Measurements from ENCODE around the gene NRG3.

Gene NRG3

GRCh38 chr10:81911328-81911727, 36.3 kb downstream of the NRG3 start:
- Histone ChIP-seq H3K4me1 (ENCODE audit: control insufficient read depth in 2 of 2, insufficient read depth in 2 of 2, low read length in 2 of 2) (no peaks in the 10 kb centered on the region), H3K36me3 (ENCODE audit: control insufficient read depth in 2 of 2, insufficient read depth in 2 of 2, low read length in 2 of 2) (no peaks in the 10 kb centered on the region), H3K9ac (ENCODE audit: low read depth in 1 of 2, low read length in 2 of 2) (no peak overlapping the region), H3K27me3 (ENCODE audit: control insufficient read depth in 2 of 2, insufficient read depth in 2 of 2, low read length in 2 of 2) (no peaks in the 10 kb centered on the region), H3K4me3 (ENCODE audit: low read length in 2 of 2) (no peak overlapping the region), H3K9me3 (ENCODE audit: control insufficient read depth in 2 of 2, low read length in 2 of 2) (no peaks in the 10 kb centered on the region), H3K27ac (ENCODE audit: low read depth in 2 of 2, low read length in 2 of 2) (no peak overlapping the region)

- H3K27me3 ChIP-seq (ENCODE audit: control insufficient read depth in 2 of 2, insufficient read depth in 2 of 2, low read length in 2 of 2), result no peaks in the 10 kb centered on the region
- no peak overlapping the region for H3K27ac ChIP-seq (ENCODE audit: low read depth in 2 of 2, low read length in 2 of 2)
Measured at GRCh38 chr10:81914736-81915503, 39.9 kb downstream of the NRG3 start.

GRCh38 chr10:81915504-81915897, 40.5 kb downstream of the NRG3 start:
- no peak overlapping the region for H3K9ac ChIP-seq (ENCODE audit: low read depth in 1 of 2, low read length in 2 of 2)
- H3K27me3 ChIP-seq (ENCODE audit: control insufficient read depth in 2 of 2, insufficient read depth in 2 of 2, low read length in 2 of 2), result no peaks in the 10 kb centered on the region
- no peak overlapping the region for H3K27ac ChIP-seq (ENCODE audit: low read depth in 2 of 2, low read length in 2 of 2)
- no peak overlapping the region for H3K4me3 ChIP-seq (ENCODE audit: low read length in 2 of 2)
- H3K36me3 ChIP-seq (ENCODE audit: control insufficient read depth in 2 of 2, insufficient read depth in 2 of 2, low read length in 2 of 2), result no peaks in the 10 kb centered on the region
- H3K4me1 ChIP-seq (ENCODE audit: control insufficient read depth in 2 of 2, insufficient read depth in 2 of 2, low read length in 2 of 2), result no peaks in the 10 kb centered on the region
- H3K9me3 ChIP-seq (ENCODE audit: control insufficient read depth in 2 of 2, low read length in 2 of 2), result no peaks in the 10 kb centered on the region

More at GRCh38 chr10:81914736-81915503, 39.9 kb downstream of the NRG3 start:
- Histone ChIP-seq H3K36me3 (ENCODE audit: control insufficient read depth in 2 of 2, insufficient read depth in 2 of 2, low read length in 2 of 2) (no peaks in the 10 kb centered on the region), H3K4me1 (ENCODE audit: control insufficient read depth in 2 of 2, insufficient read depth in 2 of 2, low read length in 2 of 2) (no peaks in the 10 kb centered on the region), H3K4me3 (ENCODE audit: low read length in 2 of 2) (no peak overlapping the region), H3K9ac (ENCODE audit: low read depth in 1 of 2, low read length in 2 of 2) (no peak overlapping the region), H3K9me3 (ENCODE audit: control insufficient read depth in 2 of 2, low read length in 2 of 2) (no peaks in the 10 kb centered on the region)

- no peak overlapping the region for H3K27ac ChIP-seq (ENCODE audit: low read depth in 2 of 2, low read length in 2 of 2)
- H3K36me3 ChIP-seq (ENCODE audit: control insufficient read depth in 2 of 2, insufficient read depth in 2 of 2, low read length in 2 of 2), result no peaks in the 10 kb centered on the region
- H3K9me3 ChIP-seq (ENCODE audit: control insufficient read depth in 2 of 2, low read length in 2 of 2), result no peaks in the 10 kb centered on the region
- H3K4me1 ChIP-seq (ENCODE audit: control insufficient read depth in 2 of 2, insufficient read depth in 2 of 2, low read length in 2 of 2), result no peaks in the 10 kb centered on the region
- H3K4me3 ChIP-seq (ENCODE audit: low read length in 2 of 2), result no peak overlapping the region
- H3K9ac ChIP-seq (ENCODE audit: low read depth in 1 of 2, low read length in 2 of 2), result no peak overlapping the region
- H3K27me3 ChIP-seq (ENCODE audit: control insufficient read depth in 2 of 2, insufficient read depth in 2 of 2, low read length in 2 of 2), result no peaks in the 10 kb centered on the region
Measured at GRCh38 chr10:81917666-81918065, 42.7 kb downstream of the NRG3 start.

- H3K27ac ChIP-seq (ENCODE audit: low read depth in 2 of 2, low read length in 2 of 2), result no peak overlapping the region
- H3K36me3 ChIP-seq (ENCODE audit: control insufficient read depth in 2 of 2, insufficient read depth in 2 of 2, low read length in 2 of 2), result no peaks in the 10 kb centered on the region
- H3K9me3 ChIP-seq (ENCODE audit: control insufficient read depth in 2 of 2, low read length in 2 of 2), result no peaks in the 10 kb centered on the region
- no peaks in the 10 kb centered on the region for H3K4me1 ChIP-seq (ENCODE audit: control insufficient read depth in 2 of 2, insufficient read depth in 2 of 2, low read length in 2 of 2)
- H3K9ac ChIP-seq (ENCODE audit: low read depth in 1 of 2, low read length in 2 of 2), result no peak overlapping the region
- H3K27me3 ChIP-seq (ENCODE audit: control insufficient read depth in 2 of 2, insufficient read depth in 2 of 2, low read length in 2 of 2), result no peaks in the 10 kb centered on the region
- H3K4me3 ChIP-seq (ENCODE audit: low read length in 2 of 2), result no peak overlapping the region
Measured at GRCh38 chr10:81918766-81919165, 43.8 kb downstream of the NRG3 start.

GRCh38 chr10:81920213-81920829, 45.3 kb downstream of the NRG3 start:
- Histone ChIP-seq H3K36me3 (ENCODE audit: control insufficient read depth in 2 of 2, insufficient read depth in 2 of 2, low read length in 2 of 2) (no peaks in the 10 kb centered on the region), H3K27ac (ENCODE audit: low read depth in 2 of 2, low read length in 2 of 2) (no peak overlapping the region), H3K27me3 (ENCODE audit: control insufficient read depth in 2 of 2, insufficient read depth in 2 of 2, low read length in 2 of 2) (no peaks in the 10 kb centered on the region), H3K9ac (ENCODE audit: low read depth in 1 of 2, low read length in 2 of 2) (no peak overlapping the region), H3K9me3 (ENCODE audit: control insufficient read depth in 2 of 2, low read length in 2 of 2) (no peaks in the 10 kb centered on the region), H3K4me3 (ENCODE audit: low read length in 2 of 2) (no peak overlapping the region), H3K4me1 (ENCODE audit: control insufficient read depth in 2 of 2, insufficient read depth in 2 of 2, low read length in 2 of 2) (no peaks in the 10 kb centered on the region)

GRCh38 chr10:81928119-81928518, 53.1 kb downstream of the NRG3 start:
- H3K4me3 ChIP-seq (ENCODE audit: low read length in 2 of 2), result no peak overlapping the region
- no peaks in the 10 kb centered on the region for H3K27me3 ChIP-seq (ENCODE audit: control insufficient read depth in 2 of 2, insufficient read depth in 2 of 2, low read length in 2 of 2)
- no peaks in the 10 kb centered on the region for H3K36me3 ChIP-seq (ENCODE audit: control insufficient read depth in 2 of 2, insufficient read depth in 2 of 2, low read length in 2 of 2)
- H3K9me3 ChIP-seq (ENCODE audit: control insufficient read depth in 2 of 2, low read length in 2 of 2), result no peaks in the 10 kb centered on the region
- H3K27ac ChIP-seq (ENCODE audit: low read depth in 2 of 2, low read length in 2 of 2), result no peak overlapping the region
- H3K4me1 ChIP-seq (ENCODE audit: control insufficient read depth in 2 of 2, insufficient read depth in 2 of 2, low read length in 2 of 2), result no peaks in the 10 kb centered on the region
- H3K9ac ChIP-seq (ENCODE audit: low read depth in 1 of 2, low read length in 2 of 2), result no peak overlapping the region

- H3K4me3 ChIP-seq (ENCODE audit: low read length in 2 of 2), result no peak overlapping the region
Measured at GRCh38 chr10:81943583-81943982, 68.6 kb downstream of the NRG3 start.

GRCh38 chr10:81944609-81945008, 69.6 kb downstream of the NRG3 start:
- Histone ChIP-seq H3K4me1 (ENCODE audit: control insufficient read depth in 2 of 2, insufficient read depth in 2 of 2, low read length in 2 of 2) (no peaks in the 10 kb centered on the region), H3K4me3 (ENCODE audit: low read length in 2 of 2) (no peak overlapping the region), H3K27me3 (ENCODE audit: control insufficient read depth in 2 of 2, insufficient read depth in 2 of 2, low read length in 2 of 2) (no peaks in the 10 kb centered on the region), H3K9ac (ENCODE audit: low read depth in 1 of 2, low read length in 2 of 2) (no peak overlapping the region), H3K27ac (ENCODE audit: low read depth in 2 of 2, low read length in 2 of 2) (no peak overlapping the region), H3K9me3 (ENCODE audit: control insufficient read depth in 2 of 2, low read length in 2 of 2) (peaks cover 0 to 3% of the 10 kb centered on the region in 2 donors), H3K36me3 (ENCODE audit: control insufficient read depth in 2 of 2, insufficient read depth in 2 of 2, low read length in 2 of 2) (no peaks in the 10 kb centered on the region)

More at GRCh38 chr10:81943583-81943982, 68.6 kb downstream of the NRG3 start:
- Histone ChIP-seq H3K9me3 (ENCODE audit: control insufficient read depth in 2 of 2, low read length in 2 of 2) (peaks cover 0 to 3% of the 10 kb centered on the region in 2 donors), H3K27ac (ENCODE audit: low read depth in 2 of 2, low read length in 2 of 2) (no peak overlapping the region), H3K27me3 (ENCODE audit: control insufficient read depth in 2 of 2, insufficient read depth in 2 of 2, low read length in 2 of 2) (no peaks in the 10 kb centered on the region), H3K9ac (ENCODE audit: low read depth in 1 of 2, low read length in 2 of 2) (no peak overlapping the region), H3K36me3 (ENCODE audit: control insufficient read depth in 2 of 2, insufficient read depth in 2 of 2, low read length in 2 of 2) (no peaks in the 10 kb centered on the region), H3K4me1 (ENCODE audit: control insufficient read depth in 2 of 2, insufficient read depth in 2 of 2, low read length in 2 of 2) (no peaks in the 10 kb centered on the region)

- Histone ChIP-seq H3K9me3 (ENCODE audit: control insufficient read depth in 2 of 2, low read length in 2 of 2) (no peaks in the 10 kb centered on the region), H3K36me3 (ENCODE audit: control insufficient read depth in 2 of 2, insufficient read depth in 2 of 2, low read length in 2 of 2) (no peaks in the 10 kb centered on the region), H3K27ac (ENCODE audit: low read depth in 2 of 2, low read length in 2 of 2) (no peak overlapping the region), H3K27me3 (ENCODE audit: control insufficient read depth in 2 of 2, insufficient read depth in 2 of 2, low read length in 2 of 2) (no peaks in the 10 kb centered on the region), H3K9ac (ENCODE audit: low read depth in 1 of 2, low read length in 2 of 2) (no peak overlapping the region), H3K4me1 (ENCODE audit: control insufficient read depth in 2 of 2, insufficient read depth in 2 of 2, low read length in 2 of 2) (no peaks in the 10 kb centered on the region), H3K4me3 (ENCODE audit: low read length in 2 of 2) (no peak overlapping the region)
Measured at GRCh38 chr10:81949283-81949682, 74.3 kb downstream of the NRG3 start.
